Measurements from ENCODE around the gene MYLK.

The MYLK gene

GRCh38 chr3:123629747-123630047 lies 254.4 kb downstream of the MYLK start:
- H3K4me3 Mint-ChIP-seq = no peak overlapping the region
- H3K27me3 Mint-ChIP-seq = peaks cover 3% of the 10 kb centered on the region
- no peaks in the 10 kb centered on the region for H3K9me3 Mint-ChIP-seq
- H3K4me1 Mint-ChIP-seq (ENCODE audit: low read depth) = no peaks in the 10 kb centered on the region
- no peak overlapping the region for H3K27ac Mint-ChIP-seq
- no peaks in the 10 kb centered on the region for H3K36me3 Mint-ChIP-seq (ENCODE audit: low read depth)

DNA sequence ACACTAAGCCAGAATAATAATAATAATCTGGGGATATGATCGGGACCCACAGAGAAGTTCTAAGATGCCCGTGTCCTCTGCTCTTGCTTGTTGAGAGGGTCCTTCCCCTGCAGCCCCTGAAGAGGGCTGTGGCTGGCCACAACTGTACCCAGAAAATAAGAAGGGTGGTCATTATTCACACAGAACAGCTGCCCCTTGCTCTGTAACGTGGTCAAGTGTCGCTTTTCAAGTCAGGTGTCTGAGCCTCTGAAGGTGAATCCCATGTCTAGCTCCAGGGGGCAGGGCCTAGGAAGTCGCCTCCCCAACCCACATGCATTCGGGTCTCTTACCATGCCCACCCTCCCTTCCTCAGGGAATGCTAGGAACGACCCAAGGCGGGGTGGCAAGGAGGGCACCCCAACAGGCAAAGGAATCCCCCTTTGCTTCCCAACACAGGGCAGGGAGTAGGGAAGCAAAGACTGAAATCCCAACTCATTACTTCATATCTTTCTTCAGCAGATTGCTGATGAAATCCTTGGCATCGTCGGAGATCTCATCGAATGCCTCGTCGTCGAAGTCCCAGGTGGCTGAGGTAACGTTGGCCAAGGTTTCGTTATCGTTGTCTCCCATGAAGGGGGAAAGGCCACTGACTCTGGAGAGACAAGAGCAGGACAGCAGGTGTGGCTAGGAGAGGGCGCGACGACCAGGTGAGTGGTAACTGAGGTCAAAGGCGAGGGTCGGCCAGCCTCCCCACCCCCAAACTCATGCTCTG lies 255.0 kb downstream of the MYLK start:
- H3K36me3 Mint-ChIP-seq (ENCODE audit: low read depth) = no peaks in the 10 kb centered on the region
- H3K27ac Mint-ChIP-seq = no peak overlapping the region
- H3K4me3 Mint-ChIP-seq = no peak overlapping the region
- H3K4me1 Mint-ChIP-seq (ENCODE audit: low read depth) = no peaks in the 10 kb centered on the region
- no peaks in the 10 kb centered on the region for H3K9me3 Mint-ChIP-seq
- H3K27me3 Mint-ChIP-seq = peaks cover 3% of the 10 kb centered on the region

GRCh38 chr3:123627673-123628670 lies 256.2 kb downstream of the MYLK start:
- Mint-ChIP-seq H3K27me3 (peaks cover 3% of the 10 kb centered on the region), H3K27ac (no peak overlapping the region), H3K36me3 (ENCODE audit: low read depth) (no peaks in the 10 kb centered on the region), H3K9me3 (no peaks in the 10 kb centered on the region), H3K4me1 (ENCODE audit: low read depth) (no peaks in the 10 kb centered on the region), H3K4me3 (no peak overlapping the region)

GRCh38 chr3:123626881-123627280 lies 257.3 kb downstream of the MYLK start:
- no peaks in the 10 kb centered on the region for H3K36me3 Mint-ChIP-seq (ENCODE audit: low read depth)
- H3K27me3 Mint-ChIP-seq = peaks cover 3% of the 10 kb centered on the region
- H3K4me3 Mint-ChIP-seq = no peak overlapping the region
- no peak overlapping the region for H3K27ac Mint-ChIP-seq
- no peaks in the 10 kb centered on the region for H3K9me3 Mint-ChIP-seq
- no peaks in the 10 kb centered on the region for H3K4me1 Mint-ChIP-seq (ENCODE audit: low read depth)

GRCh38 chr3:123624302-123624701 lies 259.8 kb downstream of the MYLK start:
- Mint-ChIP-seq H3K36me3 (ENCODE audit: low read depth) (no peaks in the 10 kb centered on the region), H3K4me3 (no peak overlapping the region), H3K4me1 (ENCODE audit: low read depth) (no peaks in the 10 kb centered on the region), H3K9me3 (no peaks in the 10 kb centered on the region), H3K27me3 (peaks cover 3% of the 10 kb centered on the region), H3K27ac (no peak overlapping the region)

- Mint-ChIP-seq H3K4me3 (no peak overlapping the region), H3K4me1 (ENCODE audit: low read depth) (peaks cover 2% of the 10 kb centered on the region), H3K36me3 (ENCODE audit: low read depth) (no peaks in the 10 kb centered on the region)
Observed at GRCh38 chr3:123623346-123623880, 260.7 kb downstream of the MYLK start.

DNA sequence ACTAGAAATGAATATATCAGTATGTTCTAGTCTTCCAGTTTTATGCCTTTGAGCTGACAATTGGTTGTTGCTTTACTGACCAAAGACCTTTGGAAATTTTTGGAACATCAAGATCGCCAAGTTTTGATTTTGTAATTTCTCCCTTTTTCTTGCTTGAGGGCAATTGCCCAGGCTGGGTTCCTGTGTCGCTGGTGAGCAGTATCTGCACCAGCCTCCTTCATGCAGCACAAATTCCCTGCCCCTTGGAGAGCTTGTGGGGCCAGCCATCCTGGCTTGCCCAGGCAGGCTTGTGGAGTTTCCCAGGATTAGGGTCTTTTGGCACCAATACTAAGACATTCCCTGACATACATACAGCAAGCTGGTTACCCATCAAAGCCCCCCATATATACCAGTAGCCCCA lies 261.4 kb downstream of the MYLK start:
- H3K27ac Mint-ChIP-seq = no peak overlapping the region
- H3K36me3 Mint-ChIP-seq (ENCODE audit: low read depth) = no peaks in the 10 kb centered on the region
- H3K27me3 Mint-ChIP-seq = no peaks in the 10 kb centered on the region
- H3K9me3 Mint-ChIP-seq = no peaks in the 10 kb centered on the region
- H3K4me1 Mint-ChIP-seq (ENCODE audit: low read depth) = peaks cover 3% of the 10 kb centered on the region
- H3K4me3 Mint-ChIP-seq = no peak overlapping the region

More at GRCh38 chr3:123623346-123623880, 260.7 kb downstream of the MYLK start:
- no peak overlapping the region for H3K27ac Mint-ChIP-seq
- peaks cover 2% of the 10 kb centered on the region for H3K27me3 Mint-ChIP-seq
- H3K9me3 Mint-ChIP-seq = no peaks in the 10 kb centered on the region

GRCh38 chr3:123621850-123622189 lies 262.3 kb downstream of the MYLK start:
- no peak overlapping the region for H3K27ac Mint-ChIP-seq
- H3K4me3 Mint-ChIP-seq = no peak overlapping the region
- peaks cover 3% of the 10 kb centered on the region for H3K4me1 Mint-ChIP-seq (ENCODE audit: low read depth)
- H3K36me3 Mint-ChIP-seq (ENCODE audit: low read depth) = no peaks in the 10 kb centered on the region
- no peaks in the 10 kb centered on the region for H3K27me3 Mint-ChIP-seq
- H3K9me3 Mint-ChIP-seq = no peaks in the 10 kb centered on the region

- Mint-ChIP-seq H3K4me3 (no peak overlapping the region), H3K9me3 (no peaks in the 10 kb centered on the region), H3K4me1 (ENCODE audit: low read depth) (peaks cover 3% of the 10 kb centered on the region), H3K36me3 (ENCODE audit: low read depth) (no peaks in the 10 kb centered on the region), H3K27me3 (no peaks in the 10 kb centered on the region), H3K27ac (no peak overlapping the region)
Observed at GRCh38 chr3:123621186-123621849, 262.8 kb downstream of the MYLK start.

- no peak overlapping the region for H3K27ac Mint-ChIP-seq
- peaks cover 3% of the 10 kb centered on the region for H3K4me1 Mint-ChIP-seq (ENCODE audit: low read depth)
- no peaks in the 10 kb centered on the region for H3K27me3 Mint-ChIP-seq
- no peaks in the 10 kb centered on the region for H3K36me3 Mint-ChIP-seq (ENCODE audit: low read depth)
- no peak overlapping the region for H3K4me3 Mint-ChIP-seq
- H3K9me3 Mint-ChIP-seq = no peaks in the 10 kb centered on the region
Observed at GRCh38 chr3:123620343-123620742, 263.8 kb downstream of the MYLK start.

DNA sequence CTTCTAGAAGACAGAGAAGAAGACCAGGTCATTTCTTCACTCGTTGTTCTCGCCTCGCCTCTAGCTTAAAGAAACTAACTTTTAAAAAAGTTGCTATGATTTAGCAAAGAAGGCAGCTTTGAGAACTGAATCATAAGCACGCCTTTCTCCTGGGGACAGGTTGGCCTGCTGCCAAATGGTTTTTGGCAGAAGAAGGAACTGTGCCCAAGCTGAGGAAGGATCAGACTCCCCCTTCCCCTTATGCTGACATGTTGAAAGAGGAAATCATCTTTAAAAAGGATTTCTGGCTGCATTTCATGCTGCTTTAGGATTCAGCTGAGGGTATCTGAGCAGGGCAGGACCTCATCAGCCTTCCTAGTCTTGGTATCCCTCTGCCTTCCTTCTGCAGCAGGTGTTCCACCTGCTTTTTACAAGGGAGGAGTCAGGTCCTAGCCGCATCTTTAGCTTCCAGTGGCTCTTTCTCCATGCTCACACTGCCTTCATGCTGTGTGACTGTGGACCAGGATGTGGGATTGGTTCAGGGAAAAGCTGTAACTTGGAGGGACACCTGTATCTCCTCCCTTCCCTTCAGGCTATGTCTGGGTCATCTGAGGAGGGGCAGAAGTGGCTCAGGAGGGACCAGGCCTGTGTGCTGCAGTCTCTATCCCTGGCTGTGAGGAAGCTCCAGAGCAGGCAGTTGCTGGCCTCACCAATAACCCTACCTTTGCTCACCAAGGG lies 265.2 kb downstream of the MYLK start:
- Mint-ChIP-seq H3K4me3 (no peak overlapping the region), H3K27me3 (no peaks in the 10 kb centered on the region), H3K9me3 (no peaks in the 10 kb centered on the region), H3K27ac (no peak overlapping the region), H3K36me3 (ENCODE audit: low read depth) (peaks cover 4% of the 10 kb centered on the region), H3K4me1 (ENCODE audit: low read depth) (peaks cover 3% of the 10 kb centered on the region)

DNA sequence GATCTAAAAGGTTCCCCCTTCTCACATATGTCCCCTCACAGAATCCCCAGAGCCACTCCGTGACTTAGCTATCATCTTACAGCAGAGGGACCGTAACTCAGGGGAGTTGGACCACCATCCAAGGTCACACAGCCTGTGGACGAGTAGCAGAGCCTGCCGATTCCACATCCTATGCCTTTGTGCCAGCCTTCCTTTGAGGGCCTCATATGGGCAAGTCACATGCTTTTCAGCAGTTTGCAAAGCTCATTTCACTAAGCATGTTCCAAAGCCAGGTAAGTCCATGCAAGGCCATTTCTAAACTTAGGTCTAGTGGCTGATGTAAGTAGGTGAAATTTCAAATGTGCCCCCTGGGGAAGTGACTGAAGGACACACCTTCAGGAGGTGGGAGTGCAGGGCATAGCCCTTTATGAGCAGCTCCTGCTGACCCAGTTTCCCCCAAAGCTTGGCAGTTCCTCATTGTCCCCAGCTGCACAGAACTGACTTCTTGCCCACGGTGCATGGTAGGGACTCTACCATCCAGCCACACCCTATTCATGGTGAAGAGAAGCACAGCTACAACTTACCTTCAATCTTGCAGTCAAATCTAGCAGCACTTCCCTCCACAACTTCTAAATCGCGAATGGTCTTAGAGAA lies 265.9 kb downstream of the MYLK start:
- H3K4me3 Mint-ChIP-seq = no peak overlapping the region
- H3K9me3 Mint-ChIP-seq = no peaks in the 10 kb centered on the region
- H3K36me3 Mint-ChIP-seq (ENCODE audit: low read depth) = peaks cover 8% of the 10 kb centered on the region
- no peak overlapping the region for H3K27ac Mint-ChIP-seq
- H3K4me1 Mint-ChIP-seq (ENCODE audit: low read depth) = peaks cover 3% of the 10 kb centered on the region
- no peaks in the 10 kb centered on the region for H3K27me3 Mint-ChIP-seq

- Mint-ChIP-seq H3K9me3 (no peaks in the 10 kb centered on the region), H3K27me3 (no peaks in the 10 kb centered on the region), H3K36me3 (ENCODE audit: low read depth) (peaks cover 12% of the 10 kb centered on the region), H3K4me3 (no peak overlapping the region), H3K4me1 (ENCODE audit: low read depth) (peaks cover 3% of the 10 kb centered on the region), H3K27ac (no peak overlapping the region)
Observed at GRCh38 chr3:123616593-123616992, 267.5 kb downstream of the MYLK start.

GRCh38 chr3:123613543-123613942 lies 270.6 kb downstream of the MYLK start:
- Mint-ChIP-seq H3K9me3 (no peaks in the 10 kb centered on the region), H3K27ac (no peak overlapping the region), H3K4me1 (ENCODE audit: low read depth) (peaks cover 3% of the 10 kb centered on the region), H3K4me3 (no peak overlapping the region), H3K36me3 (ENCODE audit: low read depth) (peaks cover 17% of the 10 kb centered on the region), H3K27me3 (no peaks in the 10 kb centered on the region)

Data from stimulated activated naive CD8-positive, alpha-beta T cell treated with anti-CD3 and anti-CD28 coated beads, Interleukin-15, Interleukin-2, amounts not matched to agents 100 ng/mL and 50 ng/mL, for 24 hours (primary cell).